ENCODE results near the gene NLN.
"Not testable (repeated sequence)": the region's sequence is repeated elsewhere in the genome, so short reads cannot be mapped to it uniquely, and the experiment has no call there.

The NLN gene

GRCh38 chr5:65721720-65722574, at the start of gene NLN, which contains the start of gene SGTB:
NLN (plus strand) TSS chr5:65722205; CDS start chr5:65722374, 169 bp downstream.
SGTB (minus strand) TSS chr5:65722109; CDS start chr5:65720807, 1,302 bp downstream.
- TF ChIP-seq MAX (IDR thresholded peaks at IDR 0.05; ENCODE audit: low read depth, low read length) (peak; percentile 76), MYC (IDR thresholded peaks at IDR 0.05; ENCODE audit: low read depth, low read length) (peak; percentile 89), POLR2A (IDR thresholded peaks at IDR 0.05; ENCODE audit: extremely low read depth, insufficient read length) (peak; percentile 60), CTCF (IDR thresholded peaks at IDR 0.05; ENCODE audit: low read depth, low read length) (no peak)
- peak; percentile 88 for DNase-seq (ENCODE audit: low read depth)

GRCh38 chr5:65672796-65673195, 49.2 kb upstream of the NLN start:
- H3K4me3 ChIP-seq (ENCODE audit: low read depth, low read length), result no peak overlapping the region
- DNase-seq (ENCODE audit: low read depth), result peak; percentile 20
- TF ChIP-seq MAX (IDR thresholded peaks at IDR 0.05; ENCODE audit: low read depth, low read length) (no peak), MYC (IDR thresholded peaks at IDR 0.05; ENCODE audit: low read depth, low read length) (no peak), CTCF (IDR thresholded peaks at IDR 0.05; ENCODE audit: low read depth, low read length) (no peak), POLR2A (IDR thresholded peaks at IDR 0.05; ENCODE audit: extremely low read depth, insufficient read length) (no peak)

More at GRCh38 chr5:65721720-65722574, at the start of gene NLN, which contains the start of gene SGTB:
- peak within 1 kb of the TSS; percentile 77 for H3K4me3 ChIP-seq (ENCODE audit: low read depth, low read length)

GRCh38 chr5:65674749-65675148, 47.3 kb upstream of the NLN start:
- DNase-seq (ENCODE audit: low read depth), result no peak
- TF ChIP-seq MYC (IDR thresholded peaks at IDR 0.05; ENCODE audit: low read depth, low read length), result no peak
- TF ChIP-seq MAX (IDR thresholded peaks at IDR 0.05; ENCODE audit: low read depth, low read length), result no peak
- TF ChIP-seq CTCF (IDR thresholded peaks at IDR 0.05; ENCODE audit: low read depth, low read length), result no peak
- TF ChIP-seq POLR2A (IDR thresholded peaks at IDR 0.05; ENCODE audit: extremely low read depth, insufficient read length), result no peak
- no peak overlapping the region for H3K4me3 ChIP-seq (ENCODE audit: low read depth, low read length)

- H3K4me3 ChIP-seq (ENCODE audit: low read depth, low read length), result not testable (repeated sequence)
- DNase-seq (ENCODE audit: low read depth), result peak; percentile 49
Observed at GRCh38 chr5:65676056-65676455, 45.9 kb upstream of the NLN start.

GRCh38 chr5:65682148-65682547, 39.9 kb upstream of the NLN start:
- DNase-seq (ENCODE audit: low read depth), result no peak
- TF ChIP-seq POLR2A (IDR thresholded peaks at IDR 0.05; ENCODE audit: extremely low read depth, insufficient read length) (no peak), MAX (IDR thresholded peaks at IDR 0.05; ENCODE audit: low read depth, low read length) (no peak), CTCF (IDR thresholded peaks at IDR 0.05; ENCODE audit: low read depth, low read length) (no peak), MYC (IDR thresholded peaks at IDR 0.05; ENCODE audit: low read depth, low read length) (no peak)
- H3K4me3 ChIP-seq (ENCODE audit: low read depth, low read length), result no peak overlapping the region

- no peak for DNase-seq (ENCODE audit: low read depth)
- TF ChIP-seq MYC (IDR thresholded peaks at IDR 0.05; ENCODE audit: low read depth, low read length) (no peak), MAX (IDR thresholded peaks at IDR 0.05; ENCODE audit: low read depth, low read length) (no peak), POLR2A (IDR thresholded peaks at IDR 0.05; ENCODE audit: extremely low read depth, insufficient read length) (no peak), CTCF (IDR thresholded peaks at IDR 0.05; ENCODE audit: low read depth, low read length) (no peak)
- H3K4me3 ChIP-seq (ENCODE audit: low read depth, low read length), result no peak overlapping the region
Observed at GRCh38 chr5:65693121-65693520, 28.9 kb upstream of the NLN start.
